Adrenal gland (tissue), 12 donors: Measurements from ENCODE around the gene PTPRD. TPM values are rescaled to one million over a fixed set of nuclear protein-coding genes. Genes with fewer than 3 reads are reported as not detected.

Experiments used
- DNase-seq, 7 donors: peaks; one replicate each; pipeline ENCODE4 v3.0.0-alpha.2; 2019 to 2020
- H3K27ac ChIP-seq, 5 donors: fragments of 200-600 bp; sonication (generic) in 4 of 5; 1 replicate in 3 of 5; 2 replicates in 2 of 5; pipeline versions ENCODE4 v1.5.1 to v1.8.0; 2016 to 2020; ENCODE audit warnings: mild to moderate bottlenecking in 1 of 5
- H3K27me3 ChIP-seq: fragments of 200-600 bp; 2 replicates; pipeline ENCODE4 v1.8.0; 2021
- H3K36me3 ChIP-seq, 2 donors: fragments of 200-600 bp; replicated peaks in 1 of 2; 1 replicate in 1 of 2; 2 replicates in 1 of 2; pipeline versions ENCODE4 v1.5.1 to v1.8.0; 2018 to 2022
- H3K4me1 ChIP-seq, 2 donors: fragments of 200-600 bp; replicated peaks in 1 of 2; 1 replicate in 1 of 2; 2 replicates in 1 of 2; pipeline versions ENCODE4 v1.5.1 to v1.8.0; 2018 to 2021
- H3K4me3 ChIP-seq, 4 donors: fragments of 200-600 bp; sonication (generic) in 3 of 4; one replicate each; pipeline ENCODE4 v1.5.1; 2016 to 2018
- H3K9me3 ChIP-seq, 3 donors: fragments of 200-600 bp; sonication (generic) in 1 of 3; replicated peaks in 1 of 3; 1 replicate in 2 of 3; 2 replicates in 1 of 3; pipeline versions ENCODE4 v1.5.1 to v1.8.0; 2016 to 2021
- CTCF ChIP-seq, 6 experiments: fragments of 450-650 bp in 4 of 6; fragments of 200-600 bp in 2 of 6; sonication (generic) in 1 of 6; IDR thresholded peaks; 1 replicate in 5 of 6; 2 replicates in 1 of 6; pipeline versions ENCODE4 v1.5.1 to v1.8.0; 2016 to 2021; ENCODE audit warnings: antibody characterized with exemption in 6 of 6, mild to moderate bottlenecking in 2 of 6, moderate library complexity in 1 of 6
- POLR2A ChIP-seq, 2 donors: fragments of 450-650 bp; IDR thresholded peaks; one replicate each; pipeline ENCODE4 v1.6.1; 2017; ENCODE audit warnings: antibody characterized with exemption in 2 of 2, mild to moderate bottlenecking in 2 of 2, moderate library complexity in 1 of 2
- WGBS, 4 donors: extraction: QIAGEN DNeasy Blood & Tissue Kit in 2 of 4; methylation state at CpG; one replicate each; pipeline versions ENCODE4 v1.1.5 to v1.1.7; 2013 to 2017; 5-methylcytosine and 5-hydroxymethylcytosine counted together
- intact Hi-C, 2 donors: fragments of 100-400 bp; cut with DNase I; formaldehyde crosslinking; loops; one replicate each; pipeline versions ENCODE4 v1.14.1 to v1.15.0; 2022 to 2023
- polyA plus RNA-seq, 3 donors: library from polyadenylated mRNA; stranded (reverse); fragments of 200-250 nt in 2 of 3; fragments of 350-450 nt in 1 of 3; fragmentation: Illumina TruSeq in 1 of 3; extraction: RNeasy Lipid Tissue Mini Kit (QIAGEN cat#74804) in 1 of 3; gene quantifications; one replicate each; pipeline ENCODE4 v1.2.3, GENCODE V29; 2013 to 2014
- total RNA-seq, 9 donors: library from RNA; depleted of rRNA in 4 of 9; stranded (reverse); fragments of >200 nt in 4 of 9; fragments of 120-200 nt in 1 of 9; fragmentation: NEBNext Ultra II Directional in 1 of 9; extraction: Animal tissue kit (Norgen Biotek cat#: 25700) in 1 of 9; gene quantifications; one replicate each; pipeline versions ENCODE4 v1.1.0 to v1.2.4, GENCODE V29; 2013 to 2023
- donor health status: healthy with polysubstance abuse.
- donor health status: Bipolar disorder and iron deficiency.
- donor health status: DM: yes; HTN: yes; CAD: no.
- donor health status: DM: no; HTN: no; CAD: no.
- donor health status: DM: no; HTN: no; CAD: no.
- donor health status: DM: yes; HTN: yes; CAD: no.

The PTPRD gene
- total and polyA plus RNA-seq, 12 donors = 0.61 to 71.2 (median 4.5) TPM

GRCh38 chr9:10443868-10444204 is 169.0 kb downstream of the PTPRD start:
- H3K9me3 ChIP-seq = no peaks in the 10 kb centered on the region
- H3K36me3 ChIP-seq = no peaks in the 10 kb centered on the region
- DNase-seq = no peak
- no peak overlapping the region for H3K27ac ChIP-seq
- no peaks in the 10 kb centered on the region for H3K27me3 ChIP-seq
- intact Hi-C loops = no loop called here
- no peak overlapping the region for H3K4me3 ChIP-seq
- no peak for TF ChIP-seq POLR2A (IDR thresholded peaks at IDR 0.05)
- TF ChIP-seq CTCF (IDR thresholded peaks at IDR 0.05) = no peak
- H3K4me1 ChIP-seq = no peaks in the 10 kb centered on the region

GRCh38 chr9:10443181-10443867 is 169.5 kb downstream of the PTPRD start:
- H3K27me3 ChIP-seq = no peaks in the 10 kb centered on the region
- no peaks in the 10 kb centered on the region for H3K9me3 ChIP-seq
- WGBS, 4 donors = 68 to 79% (median 72%) methylated on average over 4 of the region's 4 CpGs
- DNase-seq = no peak
- H3K27ac ChIP-seq = no peak overlapping the region
- no peak overlapping the region for H3K4me3 ChIP-seq
- H3K36me3 ChIP-seq = no peaks in the 10 kb centered on the region
- TF ChIP-seq CTCF (IDR thresholded peaks at IDR 0.05) (no peak), POLR2A (IDR thresholded peaks at IDR 0.05) (no peak)
- no peaks in the 10 kb centered on the region for H3K4me1 ChIP-seq
- intact Hi-C loops = no loop called here

GRCh38 chr9:10438955-10439354 is 173.8 kb downstream of the PTPRD start:
- WGBS, 4 donors = 53 to 63% (median 56%) methylated on average over 7 of the region's 7 CpGs
- TF ChIP-seq POLR2A (IDR thresholded peaks at IDR 0.05) (no peak), CTCF (IDR thresholded peaks at IDR 0.05) (no peak)
- DNase-seq = no peak
- Histone ChIP-seq H3K4me3 (no peak overlapping the region), H3K27ac (no peak overlapping the region), H3K4me1 (no peaks in the 10 kb centered on the region), H3K36me3 (no peaks in the 10 kb centered on the region), H3K9me3 (no peaks in the 10 kb centered on the region), H3K27me3 (no peaks in the 10 kb centered on the region)
- intact Hi-C loops = no loop called here

- intact Hi-C loops = no loop called here
- no peaks in the 10 kb centered on the region for H3K9me3 ChIP-seq
- no peak overlapping the region for H3K4me3 ChIP-seq
- 58 to 69% (median 63%) methylated on average over 4 of the region's 4 CpGs for WGBS, 4 donors
- no peaks in the 10 kb centered on the region for H3K27me3 ChIP-seq
- TF ChIP-seq POLR2A (IDR thresholded peaks at IDR 0.05) (no peak), CTCF (IDR thresholded peaks at IDR 0.05) (no peak)
- no peak overlapping the region for H3K27ac ChIP-seq
- H3K4me1 ChIP-seq = no peaks in the 10 kb centered on the region
- DNase-seq = no peak
- H3K36me3 ChIP-seq = no peaks in the 10 kb centered on the region
Observed at GRCh38 chr9:10436756-10437155, 176.0 kb downstream of the PTPRD start.
